DMS153 (cell line): ENCODE results near the gene CTDNEP1.

Source experiments
- DNase-seq: peaks from one replicate; lab custom pipeline; 2025; lab: John Stamatoyannopoulos, UW

Gene CTDNEP1

DNA sequence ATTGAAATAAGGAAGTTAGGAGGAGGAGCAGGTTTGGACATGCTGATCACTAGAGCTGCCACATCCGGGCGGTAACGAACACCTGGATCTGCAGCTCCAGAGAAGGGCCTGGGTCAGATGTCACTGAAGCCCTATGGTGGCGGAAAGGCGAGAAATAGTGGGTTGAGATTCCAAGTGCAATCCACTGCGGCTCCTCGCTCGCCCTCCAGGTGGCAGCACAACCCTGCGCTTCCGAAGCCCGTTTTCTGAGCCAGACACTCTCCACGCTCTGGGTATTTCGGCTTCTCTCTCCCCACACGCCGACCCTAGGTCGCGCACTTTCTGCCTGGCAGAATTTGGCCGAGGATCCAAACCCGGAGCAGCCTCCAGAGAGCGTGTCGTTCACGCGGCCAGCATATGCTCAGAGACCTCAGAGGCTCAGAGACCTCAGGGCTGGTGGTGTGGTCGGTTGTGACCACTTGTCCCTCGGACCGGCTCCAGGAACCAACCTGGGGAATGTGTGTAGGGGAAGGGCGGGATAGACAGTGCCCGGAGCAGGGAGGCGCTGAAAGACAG lies 29.1 kb upstream of the CTDNEP1 start:
- DNase-seq: peak; percentile 81

- no peak for DNase-seq
These were observed 27.9 kb upstream of the CTDNEP1 start for GRCh38 chr17:7279448-7279847.

DNA sequence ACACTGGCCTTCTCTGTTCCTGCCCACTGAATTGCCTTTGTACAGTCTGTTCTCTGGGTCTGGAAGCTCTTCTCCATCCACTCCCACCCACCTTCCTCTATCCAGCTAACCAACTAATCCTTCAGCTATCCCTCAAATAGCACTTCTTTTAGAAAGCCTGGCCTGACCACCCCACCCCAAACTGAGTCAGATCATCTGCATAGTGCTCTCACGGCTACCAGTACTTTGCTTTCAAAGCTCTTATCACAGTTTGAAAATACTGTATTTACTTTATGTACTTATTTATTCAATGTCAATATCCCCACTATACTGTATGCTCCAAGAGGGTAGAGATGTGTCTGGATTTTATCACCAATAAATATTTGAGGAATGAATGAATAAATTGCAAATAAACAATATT lies 15.2 kb upstream of the CTDNEP1 start:
- no peak for DNase-seq

- DNase-seq: no peak
These were observed 12.2 kb upstream of the CTDNEP1 start for GRCh38 chr17:7263801-7264078.

GRCh38 chr17:7262935-7263800 lies 11.6 kb upstream of the CTDNEP1 start:
- no peak for DNase-seq

DNA sequence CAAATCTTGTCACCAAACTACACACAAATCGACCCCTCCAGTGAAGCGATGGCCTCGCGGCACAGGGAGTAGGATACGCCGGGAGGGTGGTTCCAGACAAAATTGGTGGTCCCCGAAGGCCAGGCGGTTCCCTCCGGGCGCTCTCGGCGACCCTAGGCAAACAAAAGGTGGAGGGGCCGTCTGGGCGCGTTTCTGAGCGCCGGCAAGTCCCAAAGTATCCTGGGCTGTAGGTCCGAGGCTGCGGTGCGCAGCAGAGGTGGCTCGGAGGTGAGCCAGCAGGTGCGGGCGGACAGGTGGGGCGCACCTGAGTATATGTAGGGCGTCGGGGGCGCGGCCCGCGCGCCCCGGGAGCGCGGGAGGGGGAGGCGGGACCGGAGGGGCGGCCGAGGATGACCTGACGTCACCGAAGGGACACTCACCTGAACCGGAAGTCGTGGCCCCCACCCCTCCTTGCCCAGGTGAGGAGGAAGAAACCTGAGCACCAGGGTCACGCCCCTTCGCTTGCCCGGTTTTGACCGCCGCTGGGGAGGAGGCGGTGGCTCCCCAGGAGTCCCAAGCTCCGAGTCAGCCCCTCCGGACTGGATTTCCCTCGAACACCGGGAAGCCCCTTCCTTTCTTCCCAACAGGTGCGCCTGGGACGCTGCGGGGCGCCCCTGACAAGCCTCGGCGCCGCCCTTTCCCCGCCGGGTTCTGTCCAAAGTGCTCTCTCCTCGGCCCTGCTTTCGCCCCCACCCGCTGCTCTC lies 10.8 kb upstream of the CTDNEP1 start, which contains the start of gene CLDN7:
CLDN7 (minus strand) TSS at position 287 of the 743 bp plus-strand sequence. CDS start 435 bp downstream, outside the sequence.
- peak; percentile 81 for DNase-seq

DNA sequence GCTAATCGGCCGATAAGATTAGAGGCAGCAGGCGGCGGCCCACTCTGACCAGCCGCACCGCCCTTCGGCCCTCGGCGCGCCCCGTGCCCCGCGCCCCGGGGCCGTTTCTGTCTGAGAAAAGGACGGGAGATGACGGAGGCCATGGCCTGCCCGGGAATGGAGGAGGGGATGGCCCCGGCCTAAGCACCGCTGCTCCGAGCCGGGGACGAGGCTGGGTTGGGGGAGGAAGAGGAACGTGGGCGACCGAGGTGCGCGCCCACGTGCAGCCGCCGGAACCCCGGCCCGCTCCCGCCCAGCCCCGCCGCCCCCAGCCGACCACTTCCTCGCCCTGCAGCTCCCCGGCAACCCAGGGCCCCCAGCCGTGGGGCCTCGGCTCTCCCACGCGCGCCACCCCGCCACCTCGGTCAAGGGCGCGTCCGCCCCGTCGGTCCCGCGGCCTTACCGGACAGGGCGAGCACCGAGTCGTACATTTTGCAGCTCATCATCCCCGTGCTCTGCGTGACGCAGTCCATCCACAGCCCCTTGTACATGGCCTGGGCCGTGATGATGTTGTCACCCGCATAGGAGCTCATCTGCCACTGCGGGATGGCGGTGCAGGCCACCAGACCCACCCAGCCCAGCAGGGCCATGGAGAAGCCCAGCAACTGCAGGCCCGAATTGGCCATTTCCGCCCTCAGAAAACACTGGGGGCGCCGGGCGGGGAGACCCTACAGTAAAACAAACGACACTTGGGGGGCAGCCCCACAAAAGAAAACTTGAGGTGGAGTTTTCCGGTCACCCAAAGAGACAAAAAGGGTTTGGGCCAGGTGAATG lies 10.1 kb upstream of the CTDNEP1 start:
- DNase-seq: no peak

- peak; percentile 27 for DNase-seq
These were observed 9.3 kb upstream of the CTDNEP1 start for GRCh38 chr17:7260651-7261378.

DNA sequence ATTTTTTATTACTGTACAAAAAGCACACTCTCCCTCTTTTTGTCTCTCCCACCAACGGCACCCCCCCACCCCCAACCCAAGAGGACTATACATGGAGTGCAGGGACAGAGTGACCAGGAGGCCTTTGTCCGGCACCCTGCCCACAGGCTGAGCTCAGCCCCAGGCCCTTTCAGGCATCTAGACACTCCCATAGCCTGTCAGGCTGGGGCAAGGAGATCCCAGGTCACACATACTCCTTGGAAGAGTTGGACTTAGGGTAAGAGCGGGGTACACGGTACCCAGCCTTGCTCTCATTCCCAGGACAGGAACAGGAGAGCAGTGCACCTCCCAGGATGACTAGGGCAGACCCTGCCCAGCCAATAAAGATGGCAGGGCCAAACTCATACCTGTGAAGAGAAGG lies 8.6 kb upstream of the CTDNEP1 start:
- no peak for DNase-seq

GRCh38 chr17:7259555-7259889 lies 8.0 kb upstream of the CTDNEP1 start:
- DNase-seq: no peak

GRCh38 chr17:7258731-7259554 lies 7.4 kb upstream of the CTDNEP1 start:
- no peak for DNase-seq

DNA sequence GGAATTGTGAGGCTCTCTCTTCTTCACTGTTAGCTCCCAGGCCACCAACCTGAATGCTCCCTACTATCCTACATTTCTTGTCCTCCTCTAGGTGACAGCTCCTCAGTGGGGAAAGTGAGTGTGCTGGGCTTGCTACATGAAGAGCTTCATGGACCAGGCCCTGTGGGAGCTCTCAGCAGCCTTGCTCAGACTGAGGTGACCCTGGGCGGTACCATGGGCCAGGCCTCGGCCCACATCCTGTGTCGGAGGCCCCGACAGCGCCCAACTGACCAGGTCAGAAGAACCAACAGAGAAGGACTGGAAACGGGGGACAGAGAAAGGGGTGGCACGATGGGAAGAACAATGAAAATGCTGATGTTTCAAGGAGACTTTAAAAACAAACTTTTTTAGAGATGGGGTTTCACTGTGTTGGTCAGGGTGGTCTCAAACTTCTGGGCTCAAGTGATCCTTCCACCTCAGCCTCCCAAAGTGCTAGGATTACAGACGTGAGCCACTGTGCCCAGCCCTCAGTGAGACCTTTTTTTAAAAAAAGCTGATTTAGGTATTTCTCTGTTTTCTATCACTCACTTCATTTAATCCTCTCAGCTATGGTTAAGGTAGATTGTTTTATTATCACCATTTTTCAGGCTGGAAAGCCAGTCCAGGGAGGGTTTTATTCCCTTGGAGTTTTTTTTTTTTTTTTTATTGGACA lies 5.4 kb upstream of the CTDNEP1 start:
- no peak for DNase-seq

GRCh38 chr17:7254511-7254910 lies 3.0 kb upstream of the CTDNEP1 start:
- DNase-seq: no peak

- DNase-seq: no peak
These were observed 1.5 kb upstream of the CTDNEP1 start for GRCh38 chr17:7253082-7253481.

DNA sequence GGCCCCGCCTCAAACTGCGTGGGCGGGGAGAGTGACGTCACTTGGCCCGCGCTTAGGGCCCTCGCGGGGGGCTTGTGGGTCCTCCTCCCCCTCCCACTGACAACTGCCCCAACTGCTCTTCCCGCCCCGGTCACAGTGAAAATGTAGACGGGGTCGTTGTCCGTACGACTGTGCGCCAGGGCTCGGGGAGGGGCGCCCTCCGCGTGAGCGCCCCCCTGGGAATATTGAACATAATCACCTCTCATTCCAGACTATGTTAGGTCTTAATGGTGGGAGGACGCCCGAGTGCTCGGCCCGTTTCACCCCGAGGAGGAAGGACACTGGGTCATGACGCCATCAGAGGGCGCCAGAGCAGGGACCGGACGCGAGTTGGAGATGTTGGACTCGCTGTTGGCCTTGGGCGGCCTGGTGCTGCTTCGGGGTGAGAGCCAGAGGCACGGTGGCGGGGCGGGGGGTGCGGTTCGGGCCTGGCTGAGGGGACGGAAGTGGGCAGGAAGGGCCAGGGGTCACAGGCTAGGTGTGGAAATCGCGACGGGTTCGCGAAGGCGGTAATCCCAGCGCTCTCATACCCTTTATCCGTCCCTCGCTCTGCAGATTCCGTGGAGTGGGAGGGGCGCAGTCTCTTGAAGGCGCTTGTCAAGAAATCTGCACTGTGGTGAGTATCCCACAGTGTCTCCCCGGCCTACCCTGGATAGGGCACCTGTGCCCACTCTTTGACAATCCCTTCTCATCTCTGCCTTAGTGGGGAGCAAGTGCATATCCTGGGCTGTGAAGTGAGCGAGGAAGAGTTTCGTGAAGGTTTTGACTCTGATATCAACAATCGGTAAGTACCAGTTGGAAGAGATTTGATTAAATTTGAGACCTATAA lies 876 bp upstream of the CTDNEP1 start, which contains the start of gene ELP5:
ELP5 (plus strand) TSS at position 40 of the 868 bp plus-strand sequence; CDS start at position 376, 336 bp downstream.
- DNase-seq: peak; percentile 64

DNA sequence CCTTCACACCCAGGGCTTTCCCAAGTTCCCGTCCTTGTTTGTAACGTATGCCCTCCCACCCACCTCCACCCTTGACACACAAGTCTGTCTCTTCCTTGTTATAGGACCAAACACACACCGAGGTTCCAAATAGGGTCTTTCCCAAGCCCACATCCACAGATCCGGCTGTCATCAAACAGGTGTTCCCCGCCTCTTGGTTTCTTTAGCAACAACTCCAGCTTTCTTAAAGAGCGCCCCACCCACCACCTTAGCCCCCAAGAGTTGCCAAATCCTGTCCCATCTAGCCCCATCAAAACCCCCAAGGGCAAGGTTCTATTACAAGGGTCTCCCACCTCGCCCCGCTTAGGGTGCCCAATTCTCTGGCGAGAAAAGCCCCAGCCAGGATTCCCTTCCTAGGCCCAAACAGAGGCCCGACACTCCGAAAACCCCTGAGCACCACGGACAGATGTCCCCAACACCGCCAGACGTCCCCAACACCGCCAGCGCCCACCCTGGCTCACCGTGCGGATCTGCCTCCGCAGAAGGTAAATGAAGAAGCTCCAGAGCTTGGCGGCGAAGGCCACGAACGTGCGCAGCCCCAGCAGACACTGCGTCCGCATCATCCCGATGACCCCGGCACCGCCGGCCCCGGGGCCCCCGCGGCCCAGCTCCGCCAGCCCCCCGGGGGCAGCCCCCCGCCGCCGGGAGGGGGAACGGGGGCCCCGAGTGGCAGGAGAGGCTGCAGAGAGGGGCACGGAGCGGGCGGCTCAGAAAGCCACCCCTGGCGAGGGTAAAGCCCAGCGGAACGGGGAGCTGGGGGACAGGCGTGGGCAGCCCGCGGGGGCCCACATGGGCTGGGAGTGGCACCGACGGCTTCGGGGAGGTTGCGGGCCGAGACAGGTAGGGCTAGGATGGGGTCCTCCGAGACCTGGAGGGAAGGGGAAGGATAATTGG lies 573 bp downstream of the CTDNEP1 start:
- no peak for DNase-seq

DNA sequence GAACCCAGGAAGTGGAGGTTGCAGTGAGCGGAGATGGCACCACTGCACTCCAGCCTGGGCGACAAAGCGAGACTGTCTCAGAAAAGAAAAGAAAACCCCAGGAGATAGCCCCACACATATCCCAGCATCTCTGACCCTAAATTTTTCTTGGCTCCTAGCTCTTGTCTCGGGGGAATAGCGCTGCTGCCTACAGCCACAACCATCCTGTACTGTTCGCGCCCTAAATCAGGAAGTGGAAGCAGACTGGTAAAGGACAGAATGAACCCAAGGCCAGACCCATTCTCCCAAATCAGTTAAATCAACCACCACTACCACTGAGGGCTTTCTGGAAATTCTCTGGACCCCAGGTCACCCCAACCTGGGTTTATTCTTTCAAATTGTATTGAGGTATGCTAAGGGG lies 1.7 kb downstream of the CTDNEP1 start:
- no peak for DNase-seq

DNA sequence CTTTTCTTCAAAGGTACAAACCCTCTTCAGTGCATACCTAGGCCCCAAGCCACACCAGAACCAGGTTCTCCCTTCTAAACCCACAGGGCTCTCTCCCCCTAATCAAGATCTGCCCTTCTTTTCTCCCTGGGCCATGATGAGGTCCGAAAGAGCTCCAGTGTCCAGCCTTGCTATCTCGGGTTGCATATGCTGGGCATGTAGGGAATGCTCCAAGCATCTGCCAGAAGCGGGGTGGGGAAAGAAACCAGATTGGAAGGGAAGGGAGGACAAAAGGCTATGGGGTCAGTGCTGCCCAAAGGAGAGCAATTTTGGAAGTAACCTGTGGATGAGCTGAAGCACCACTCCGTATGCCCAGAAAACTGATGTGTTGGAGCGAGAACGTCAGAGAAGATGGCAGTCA lies 2.3 kb downstream of the CTDNEP1 start:
- DNase-seq: no peak
